ENCODE data around the gene SRBD1. TPM values are rescaled to one million over a fixed set of nuclear protein-coding genes. Genes with fewer than 3 reads are reported as not detected.

The SRBD1 gene
- total RNA-seq, 1 donor from 2014 or later = 17.6 TPM

- DNase-seq (ENCODE audit: low read depth in 2 of 2) = peak in 1 of 2 donors; percentile 50
These were observed 15.2 kb downstream of the SRBD1 start for GRCh38 chr2:45595721-45596435.

- DNase-seq (ENCODE audit: low read depth in 2 of 2) = no peak
These were observed 20.0 kb downstream of the SRBD1 start for GRCh38 chr2:45591073-45591472.

GRCh38 chr2:45588158-45588829 is 22.8 kb downstream of the SRBD1 start:
- no peak for DNase-seq (ENCODE audit: low read depth in 2 of 2)

- DNase-seq (ENCODE audit: low read depth in 2 of 2) = no peak
These were observed 24.5 kb downstream of the SRBD1 start for GRCh38 chr2:45586600-45586999.

GRCh38 chr2:45585267-45585861 is 25.7 kb downstream of the SRBD1 start:
- DNase-seq (ENCODE audit: low read depth in 2 of 2) = peak; percentile 71 to 74

GRCh38 chr2:45583977-45584376 is 27.1 kb downstream of the SRBD1 start:
- no peak for DNase-seq (ENCODE audit: low read depth in 2 of 2)

- DNase-seq (ENCODE audit: low read depth in 2 of 2) = no peak
These were observed 28.5 kb downstream of the SRBD1 start for GRCh38 chr2:45582522-45582921.

GRCh38 chr2:45578056-45578843 is 32.8 kb downstream of the SRBD1 start:
- DNase-seq (ENCODE audit: low read depth in 2 of 2) = peak; percentile 48 to 75

- no peak for DNase-seq (ENCODE audit: low read depth in 2 of 2)
These were observed 33.6 kb downstream of the SRBD1 start for GRCh38 chr2:45577441-45577840.

GRCh38 chr2:45575881-45576280 is 35.2 kb downstream of the SRBD1 start:
- DNase-seq (ENCODE audit: low read depth in 2 of 2) = no peak

- DNase-seq (ENCODE audit: low read depth in 2 of 2) = no peak
These were observed 38.1 kb downstream of the SRBD1 start for GRCh38 chr2:45572979-45573378.

GRCh38 chr2:45571940-45572339 is 39.1 kb downstream of the SRBD1 start:
- DNase-seq (ENCODE audit: low read depth in 2 of 2) = no peak

GRCh38 chr2:45570671-45571334 is 40.3 kb downstream of the SRBD1 start:
- DNase-seq (ENCODE audit: low read depth in 2 of 2) = no peak

GRCh38 chr2:45568935-45569334 is 42.1 kb downstream of the SRBD1 start:
- DNase-seq (ENCODE audit: low read depth in 2 of 2) = peak in 1 of 2 donors; percentile 56

- peak; percentile 57 to 68 for DNase-seq (ENCODE audit: low read depth in 2 of 2)
These were observed 42.9 kb downstream of the SRBD1 start for GRCh38 chr2:45567974-45568789.

- DNase-seq (ENCODE audit: low read depth in 2 of 2) = no peak
These were observed 43.6 kb downstream of the SRBD1 start for GRCh38 chr2:45567288-45567963.

GRCh38 chr2:45559436-45559835 is 51.6 kb downstream of the SRBD1 start:
- DNase-seq (ENCODE audit: low read depth in 2 of 2) = no peak

GRCh38 chr2:45554742-45555140 is 56.3 kb downstream of the SRBD1 start:
- peak in 1 of 2 donors; percentile 30 for DNase-seq (ENCODE audit: low read depth in 2 of 2)

- DNase-seq (ENCODE audit: low read depth in 2 of 2) = no peak
These were observed 56.9 kb downstream of the SRBD1 start for GRCh38 chr2:45554073-45554741.

Measured in dermis microvascular lymphatic vessel endothelial cell (primary cell).